Measurements from ENCODE around the gene EDC4. TPM values are rescaled to one million over a fixed set of nuclear protein-coding genes. Genes with fewer than 3 reads are reported as not detected.

Gene EDC4
- total and polyA plus RNA-seq, 2 of the 13 experiments (the other 11 are each of a cell fraction or from before 2014, with no cell fraction given), result 51.4 to 59.1 TPM

DNA sequence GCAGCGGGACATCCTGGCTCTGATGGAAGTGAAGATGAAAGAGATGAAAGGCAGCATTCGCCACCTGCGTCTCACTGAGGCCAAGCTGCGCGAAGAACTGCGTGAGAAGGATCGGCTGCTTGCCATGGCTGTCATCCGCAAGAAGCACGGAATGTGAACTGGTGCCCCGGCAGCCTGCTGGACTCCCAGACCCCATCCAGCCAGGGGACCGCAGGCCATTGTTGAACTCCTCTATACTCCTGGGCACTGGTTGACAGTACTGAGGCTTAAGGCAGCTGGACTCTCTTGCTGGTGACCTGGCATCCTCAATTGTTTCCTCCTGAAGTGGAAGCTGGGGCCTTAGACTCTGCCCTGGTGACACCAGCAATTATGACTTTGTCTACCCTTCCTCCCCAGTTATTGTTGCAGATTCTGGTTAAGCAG is 29.5 kb upstream of the EDC4 start (continued):
- TF ChIP-seq ZEB1 (IDR thresholded peaks at IDR 0.05; ENCODE audit: insufficient replicate concordance, low read depth) (no peak), ZNF660 (CRISPR knock-in tag; IDR thresholded peaks at IDR 0.05; ENCODE audit: borderline replicate concordance, low read depth) (no peak), HES4 (CRISPR knock-in tag; IDR thresholded peaks at IDR 0.05; ENCODE audit: borderline replicate concordance) (0 out of 2 replicates have a peak, but pooled peaks have one; percentile 1), HOXA3 (CRISPR knock-in tag; IDR thresholded peaks at IDR 0.05) (no peak), PCBP1 (IDR thresholded peaks at IDR 0.05; ENCODE audit: borderline replicate concordance, low read depth, low read length) (no peak), FOXO1 (CRISPR knock-in tag; IDR thresholded peaks at IDR 0.05) (no peak), ZNF350 (CRISPR knock-in tag; IDR thresholded peaks at IDR 0.05; ENCODE audit: borderline replicate concordance, low read depth) (0 out of 2 replicates have a peak, but pooled peaks have one; percentile 7), GFI1 (CRISPR knock-in tag; IDR thresholded peaks at IDR 0.05; ENCODE audit: borderline replicate concordance) (0 out of 2 replicates have a peak, but pooled peaks have one; percentile 48), HMG20A (CRISPR knock-in tag; IDR thresholded peaks at IDR 0.05; ENCODE audit: borderline replicate concordance) (no peak), ZFP90 (CRISPR knock-in tag; IDR thresholded peaks at IDR 0.05; ENCODE audit: borderline replicate concordance) (0 out of 2 replicates have a peak, but pooled peaks have one; percentile 1), NFKBIZ (CRISPR knock-in tag; IDR thresholded peaks at IDR 0.05) (0 out of 2 replicates have a peak, but pooled peaks have one; percentile 3), MTA1 (CRISPR knock-in tag; IDR thresholded peaks at IDR 0.05; ENCODE audit: borderline replicate concordance) (peak; percentile 12; the same call in 1 of the 2 replicates), ZNF225 (CRISPR knock-in tag; IDR thresholded peaks at IDR 0.05) (0 out of 2 replicates have a peak, but pooled peaks have one; percentile 2), SPEN (CRISPR knock-in tag; IDR thresholded peaks at IDR 0.05; ENCODE audit: low read depth) (peak; percentile 2; the same call in 1 of the 2 replicates)
- TF ChIP-seq, protein P1, sequence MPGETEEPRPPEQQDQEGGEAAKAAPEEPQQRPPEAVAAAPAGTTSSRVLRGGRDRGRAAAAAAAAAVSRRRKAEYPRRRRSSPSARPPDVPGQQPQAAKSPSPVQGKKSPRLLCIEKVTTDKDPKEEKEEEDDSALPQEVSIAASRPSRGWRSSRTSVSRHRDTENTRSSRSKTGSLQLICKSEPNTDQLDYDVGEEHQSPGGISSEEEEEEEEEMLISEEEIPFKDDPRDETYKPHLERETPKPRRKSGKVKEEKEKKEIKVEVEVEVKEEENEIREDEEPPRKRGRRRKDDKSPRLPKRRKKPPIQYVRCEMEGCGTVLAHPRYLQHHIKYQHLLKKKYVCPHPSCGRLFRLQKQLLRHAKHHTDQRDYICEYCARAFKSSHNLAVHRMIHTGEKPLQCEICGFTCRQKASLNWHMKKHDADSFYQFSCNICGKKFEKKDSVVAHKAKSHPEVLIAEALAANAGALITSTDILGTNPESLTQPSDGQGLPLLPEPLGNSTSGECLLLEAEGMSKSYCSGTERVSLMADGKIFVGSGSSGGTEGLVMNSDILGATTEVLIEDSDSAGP (CRISPR knock-in tag; IDR thresholded peaks at IDR 0.05; ENCODE audit: borderline replicate concordance), result peak; percentile 66; the same call in 1 of the 2 replicates
- TF ChIP-seq, protein P2, sequence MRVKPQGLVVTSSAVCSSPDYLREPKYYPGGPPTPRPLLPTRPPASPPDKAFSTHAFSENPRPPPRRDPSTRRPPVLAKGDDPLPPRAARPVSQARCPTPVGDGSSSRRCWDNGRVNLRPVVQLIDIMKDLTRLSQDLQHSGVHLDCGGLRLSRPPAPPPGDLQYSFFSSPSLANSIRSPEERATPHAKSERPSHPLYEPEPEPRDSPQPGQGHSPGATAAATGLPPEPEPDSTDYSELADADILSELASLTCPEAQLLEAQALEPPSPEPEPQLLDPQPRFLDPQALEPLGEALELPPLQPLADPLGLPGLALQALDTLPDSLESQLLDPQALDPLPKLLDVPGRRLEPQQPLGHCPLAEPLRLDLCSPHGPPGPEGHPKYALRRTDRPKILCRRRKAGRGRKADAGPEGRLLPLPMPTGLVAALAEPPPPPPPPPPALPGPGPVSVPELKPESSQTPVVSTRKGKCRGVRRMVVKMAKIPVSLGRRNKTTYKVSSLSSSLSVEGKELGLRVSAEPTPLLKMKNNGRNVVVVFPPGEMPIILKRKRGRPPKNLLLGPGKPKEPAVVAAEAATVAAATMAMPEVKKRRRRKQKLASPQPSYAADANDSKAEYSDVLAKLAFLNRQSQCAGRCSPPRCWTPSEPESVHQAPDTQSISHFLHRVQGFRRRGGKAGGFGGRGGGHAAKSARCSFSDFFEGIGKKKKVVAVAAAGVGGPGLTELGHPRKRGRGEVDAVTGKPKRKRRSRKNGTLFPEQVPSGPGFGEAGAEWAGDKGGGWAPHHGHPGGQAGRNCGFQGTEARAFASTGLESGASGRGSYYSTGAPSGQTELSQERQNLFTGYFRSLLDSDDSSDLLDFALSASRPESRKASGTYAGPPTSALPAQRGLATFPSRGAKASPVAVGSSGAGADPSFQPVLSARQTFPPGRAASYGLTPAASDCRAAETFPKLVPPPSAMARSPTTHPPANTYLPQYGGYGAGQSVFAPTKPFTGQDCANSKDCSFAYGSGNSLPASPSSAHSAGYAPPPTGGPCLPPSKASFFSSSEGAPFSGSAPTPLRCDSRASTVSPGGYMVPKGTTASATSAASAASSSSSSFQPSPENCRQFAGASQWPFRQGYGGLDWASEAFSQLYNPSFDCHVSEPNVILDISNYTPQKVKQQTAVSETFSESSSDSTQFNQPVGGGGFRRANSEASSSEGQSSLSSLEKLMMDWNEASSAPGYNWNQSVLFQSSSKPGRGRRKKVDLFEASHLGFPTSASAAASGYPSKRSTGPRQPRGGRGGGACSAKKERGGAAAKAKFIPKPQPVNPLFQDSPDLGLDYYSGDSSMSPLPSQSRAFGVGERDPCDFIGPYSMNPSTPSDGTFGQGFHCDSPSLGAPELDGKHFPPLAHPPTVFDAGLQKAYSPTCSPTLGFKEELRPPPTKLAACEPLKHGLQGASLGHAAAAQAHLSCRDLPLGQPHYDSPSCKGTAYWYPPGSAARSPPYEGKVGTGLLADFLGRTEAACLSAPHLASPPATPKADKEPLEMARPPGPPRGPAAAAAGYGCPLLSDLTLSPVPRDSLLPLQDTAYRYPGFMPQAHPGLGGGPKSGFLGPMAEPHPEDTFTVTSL (CRISPR knock-in tag; IDR thresholded peaks at IDR 0.05; ENCODE audit: borderline replicate concordance), result no peak
- TF ChIP-seq, protein P3, sequence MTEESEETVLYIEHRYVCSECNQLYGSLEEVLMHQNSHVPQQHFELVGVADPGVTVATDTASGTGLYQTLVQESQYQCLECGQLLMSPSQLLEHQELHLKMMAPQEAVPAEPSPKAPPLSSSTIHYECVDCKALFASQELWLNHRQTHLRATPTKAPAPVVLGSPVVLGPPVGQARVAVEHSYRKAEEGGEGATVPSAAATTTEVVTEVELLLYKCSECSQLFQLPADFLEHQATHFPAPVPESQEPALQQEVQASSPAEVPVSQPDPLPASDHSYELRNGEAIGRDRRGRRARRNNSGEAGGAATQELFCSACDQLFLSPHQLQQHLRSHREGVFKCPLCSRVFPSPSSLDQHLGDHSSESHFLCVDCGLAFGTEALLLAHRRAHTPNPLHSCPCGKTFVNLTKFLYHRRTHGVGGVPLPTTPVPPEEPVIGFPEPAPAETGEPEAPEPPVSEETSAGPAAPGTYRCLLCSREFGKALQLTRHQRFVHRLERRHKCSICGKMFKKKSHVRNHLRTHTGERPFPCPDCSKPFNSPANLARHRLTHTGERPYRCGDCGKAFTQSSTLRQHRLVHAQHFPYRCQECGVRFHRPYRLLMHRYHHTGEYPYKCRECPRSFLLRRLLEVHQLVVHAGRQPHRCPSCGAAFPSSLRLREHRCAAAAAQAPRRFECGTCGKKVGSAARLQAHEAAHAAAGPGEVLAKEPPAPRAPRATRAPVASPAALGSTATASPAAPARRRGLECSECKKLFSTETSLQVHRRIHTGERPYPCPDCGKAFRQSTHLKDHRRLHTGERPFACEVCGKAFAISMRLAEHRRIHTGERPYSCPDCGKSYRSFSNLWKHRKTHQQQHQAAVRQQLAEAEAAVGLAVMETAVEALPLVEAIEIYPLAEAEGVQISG (CRISPR knock-in tag; IDR thresholded peaks at IDR 0.05), result no peak
